ENCODE results near the gene DGKG. TPM values are rescaled to one million over a fixed set of nuclear protein-coding genes. Genes with fewer than 3 reads are reported as not detected.

DGKG gene
- total RNA-seq, 2 experiments from 2014 or later: not detected

DNA sequence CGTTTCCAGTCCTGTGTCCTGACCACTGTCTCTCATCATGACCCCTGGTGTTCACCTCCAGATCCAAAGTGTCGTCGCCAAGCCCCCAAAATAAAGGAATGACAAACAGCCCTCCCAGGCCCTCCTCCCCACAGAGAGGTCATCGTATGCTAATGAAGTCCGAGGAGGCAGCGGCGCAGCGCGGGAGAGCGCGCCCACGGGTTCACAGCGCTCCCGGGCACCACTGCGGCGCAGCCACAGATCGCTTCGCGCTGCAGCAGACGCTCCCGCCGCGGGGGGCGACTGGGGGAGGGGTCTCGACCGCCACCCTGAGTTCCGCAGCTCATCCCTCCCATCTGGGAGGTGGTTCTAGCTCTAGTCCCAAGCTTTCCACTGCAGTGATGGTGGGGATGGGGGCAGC, 1.3 kb downstream of the DGKG start:
- Mint-ChIP-seq H3K27me3 (peaks cover 47% of the 10 kb centered on the region), H3K4me3 (no peak overlapping the region), H3K9me3 (no peaks in the 10 kb centered on the region), H3K27ac (no peak overlapping the region), H3K36me3 (ENCODE audit: low read depth) (no peaks in the 10 kb centered on the region), H3K4me1 (ENCODE audit: low read depth) (peaks cover 5% of the 10 kb centered on the region)
- peaks cover 25 to 41% of the 10 kb centered on the region in 2 experiments for H3K27me3 ChIP-seq (ENCODE audit: control insufficient read depth in 1 of 2, insufficient read depth in 2 of 2, low read length in 2 of 2)
- POLR2A ChIA-PET: no interaction called here
- H3K36me3 ChIP-seq (ENCODE audit: insufficient read depth, low read length): no peaks in the 10 kb centered on the region
- intact Hi-C loops (cut with DNase I, micrococcal nuclease): no loop called here
- CTCF ChIA-PET: no interaction called here
- TF ChIP-seq, protein P1, sequence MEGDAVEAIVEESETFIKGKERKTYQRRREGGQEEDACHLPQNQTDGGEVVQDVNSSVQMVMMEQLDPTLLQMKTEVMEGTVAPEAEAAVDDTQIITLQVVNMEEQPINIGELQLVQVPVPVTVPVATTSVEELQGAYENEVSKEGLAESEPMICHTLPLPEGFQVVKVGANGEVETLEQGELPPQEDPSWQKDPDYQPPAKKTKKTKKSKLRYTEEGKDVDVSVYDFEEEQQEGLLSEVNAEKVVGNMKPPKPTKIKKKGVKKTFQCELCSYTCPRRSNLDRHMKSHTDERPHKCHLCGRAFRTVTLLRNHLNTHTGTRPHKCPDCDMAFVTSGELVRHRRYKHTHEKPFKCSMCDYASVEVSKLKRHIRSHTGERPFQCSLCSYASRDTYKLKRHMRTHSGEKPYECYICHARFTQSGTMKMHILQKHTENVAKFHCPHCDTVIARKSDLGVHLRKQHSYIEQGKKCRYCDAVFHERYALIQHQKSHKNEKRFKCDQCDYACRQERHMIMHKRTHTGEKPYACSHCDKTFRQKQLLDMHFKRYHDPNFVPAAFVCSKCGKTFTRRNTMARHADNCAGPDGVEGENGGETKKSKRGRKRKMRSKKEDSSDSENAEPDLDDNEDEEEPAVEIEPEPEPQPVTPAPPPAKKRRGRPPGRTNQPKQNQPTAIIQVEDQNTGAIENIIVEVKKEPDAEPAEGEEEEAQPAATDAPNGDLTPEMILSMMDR (IDR thresholded peaks at IDR 0.05): no peak
- peak in 1 of 14 experiments; percentile 14 for DNase-seq
- H3K4me3 ChIP-seq (ENCODE audit: low read length): peak overlapping the region; percentile 37
- peaks cover 11% of the 10 kb centered on the region for H3K4me1 ChIP-seq (ENCODE audit: insufficient read depth, low read length)
- H3K9me3 ChIP-seq (ENCODE audit: control insufficient read depth in 1 of 2, insufficient read depth in 1 of 2, low read length in 2 of 2): peaks cover 0 to 7% of the 10 kb centered on the region in 2 experiments
- H3K27ac ChIP-seq (ENCODE audit: low read depth in 1 of 2, low read length in 2 of 2): no peak overlapping the region
- no peak for ATAC-seq (ENCODE audit: poor library complexity)

DNA sequence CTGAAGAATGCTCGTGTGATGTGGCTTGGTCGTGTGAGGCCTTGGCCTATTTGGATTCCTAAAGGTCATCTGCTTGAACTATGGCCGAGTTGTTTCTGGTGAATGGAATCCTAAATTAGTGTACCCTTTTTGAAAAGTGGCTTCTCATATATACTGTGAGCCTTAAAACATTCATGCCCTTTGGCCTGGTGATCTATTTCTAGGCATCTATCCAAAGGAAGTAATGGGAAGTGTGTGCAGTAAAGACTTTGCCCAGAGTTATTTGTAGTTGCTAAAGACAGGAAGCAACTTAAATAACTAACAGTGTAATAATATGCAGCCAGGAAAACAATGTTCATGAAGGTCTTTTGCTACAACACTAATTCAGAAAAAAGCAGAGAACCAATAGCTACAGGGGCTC, 3.0 kb downstream of the DGKG start:
- ATAC-seq (ENCODE audit: poor library complexity) (no peak), DNase-seq (no peak)
- Mint-ChIP-seq H3K27ac (no peak overlapping the region), H3K27me3 (peaks cover 51% of the 10 kb centered on the region), H3K9me3 (no peaks in the 10 kb centered on the region), H3K4me3 (no peak overlapping the region), H3K36me3 (ENCODE audit: low read depth) (no peaks in the 10 kb centered on the region), H3K4me1 (ENCODE audit: low read depth) (peaks cover 5% of the 10 kb centered on the region)
- TF ChIP-seq, protein P1 (IDR thresholded peaks at IDR 0.05): no peak
- ChIA-PET POLR2A (no interaction called here), CTCF (no interaction called here)
- Histone ChIP-seq H3K27ac (ENCODE audit: low read depth in 1 of 2, low read length in 2 of 2) (no peak overlapping the region), H3K36me3 (ENCODE audit: insufficient read depth, low read length) (no peaks in the 10 kb centered on the region), H3K9me3 (ENCODE audit: control insufficient read depth in 1 of 2, insufficient read depth in 1 of 2, low read length in 2 of 2) (peaks cover 0 to 7% of the 10 kb centered on the region in 2 experiments), H3K4me3 (ENCODE audit: low read length) (no peak overlapping the region), H3K27me3 (ENCODE audit: control insufficient read depth in 1 of 2, insufficient read depth in 2 of 2, low read length in 2 of 2) (peaks cover 25 to 37% of the 10 kb centered on the region in 2 experiments), H3K4me1 (ENCODE audit: insufficient read depth, low read length) (peaks cover 11% of the 10 kb centered on the region)
- intact Hi-C loops (cut with DNase I, micrococcal nuclease): no loop called here

DNA sequence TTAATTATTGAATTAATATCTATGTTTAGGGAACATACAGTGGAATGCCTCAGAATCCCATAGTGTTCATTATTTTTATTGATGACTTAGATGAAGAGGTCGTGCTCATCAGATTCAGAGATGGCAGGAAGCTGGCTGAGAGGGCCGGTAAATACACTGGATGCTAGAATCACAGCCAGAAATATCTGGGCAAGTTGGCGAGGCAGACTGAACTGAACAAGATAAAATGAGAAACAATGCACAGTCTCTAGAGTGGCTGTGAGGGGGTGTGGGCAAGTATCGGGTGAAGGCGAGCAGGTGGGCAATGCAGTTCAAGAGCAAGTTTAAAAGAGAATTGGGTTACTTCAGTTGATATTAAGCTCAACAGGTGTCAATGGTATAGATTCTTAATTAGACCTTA, 5.9 kb downstream of the DGKG start:
- ChIA-PET CTCF (no interaction called here), POLR2A (no interaction called here)
- H3K27me3 ChIP-seq (ENCODE audit: control insufficient read depth in 1 of 2, insufficient read depth in 2 of 2, low read length in 2 of 2): peaks cover 6 to 17% of the 10 kb centered on the region in 2 experiments
- Mint-ChIP-seq H3K9me3 (no peaks in the 10 kb centered on the region), H3K4me3 (no peak overlapping the region), H3K27me3 (peaks cover 45% of the 10 kb centered on the region), H3K36me3 (ENCODE audit: low read depth) (no peaks in the 10 kb centered on the region), H3K4me1 (ENCODE audit: low read depth) (no peaks in the 10 kb centered on the region), H3K27ac (no peak overlapping the region)
- intact Hi-C loops (cut with DNase I, micrococcal nuclease): no loop called here
- TF ChIP-seq, protein P1 (IDR thresholded peaks at IDR 0.05): no peak
- ATAC-seq (ENCODE audit: poor library complexity) (no peak), DNase-seq (no peak)
- H3K9me3 ChIP-seq (ENCODE audit: control insufficient read depth in 1 of 2, insufficient read depth in 1 of 2, low read length in 2 of 2): no peaks in the 10 kb centered on the region
- H3K4me1 ChIP-seq (ENCODE audit: insufficient read depth, low read length): peaks cover under 1% of the 10 kb centered on the region
- H3K36me3 ChIP-seq (ENCODE audit: insufficient read depth, low read length): no peaks in the 10 kb centered on the region
- H3K4me3 ChIP-seq (ENCODE audit: low read length): no peak overlapping the region
- no peak overlapping the region for H3K27ac ChIP-seq (ENCODE audit: low read depth in 1 of 2, low read length in 2 of 2)
